Left renal pelvis (tissue), 4 donors: Measurements from ENCODE around the gene MRTFA. TPM values are rescaled to one million over a fixed set of nuclear protein-coding genes. Genes with fewer than 3 reads are reported as not detected.
"Not testable (repeated sequence)": the region's sequence is repeated elsewhere in the genome, so short reads cannot be mapped to it uniquely, and the experiment has no call there.

Source experiments
- DNase-seq, 4 donors: peaks; one replicate each; pipeline ENCODE4 v3.0.0-alpha.2; 2013; ENCODE audit warnings: low read depth in 4 of 4, low spot score in 3 of 4
- polyA plus RNA-seq, 4 donors: library from polyadenylated mRNA; unstranded; fragments of 120-200 nt; gene quantifications; one replicate each; pipeline ENCODE4 v1.2.1, GENCODE V29; 2013; ENCODE audit not compliant: insufficient read length in 4 of 4

The MRTFA gene
- polyA plus RNA-seq, 4 donors = 20.2 to 31.3 (median 22.6) TPM

DNA sequence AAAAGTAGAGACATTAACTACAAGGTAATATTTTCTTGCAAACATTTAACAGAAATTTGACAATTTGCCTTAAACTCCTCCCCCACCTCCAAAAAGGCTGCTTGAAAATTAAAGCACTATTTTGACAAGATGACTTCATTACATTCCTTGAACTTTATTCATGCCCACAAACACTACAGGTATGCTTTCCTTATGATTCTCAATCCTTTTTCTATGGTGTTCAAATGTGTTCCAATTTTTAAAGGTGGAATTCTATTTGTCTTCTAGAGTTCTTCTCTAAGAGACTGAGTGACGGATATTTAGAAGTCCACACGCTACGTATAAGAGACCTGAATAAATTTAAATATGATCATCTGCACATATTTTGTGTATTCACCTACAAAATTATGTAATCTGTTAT, 69.4 kb downstream of the MRTFA start:
- DNase-seq = no peak

DNA sequence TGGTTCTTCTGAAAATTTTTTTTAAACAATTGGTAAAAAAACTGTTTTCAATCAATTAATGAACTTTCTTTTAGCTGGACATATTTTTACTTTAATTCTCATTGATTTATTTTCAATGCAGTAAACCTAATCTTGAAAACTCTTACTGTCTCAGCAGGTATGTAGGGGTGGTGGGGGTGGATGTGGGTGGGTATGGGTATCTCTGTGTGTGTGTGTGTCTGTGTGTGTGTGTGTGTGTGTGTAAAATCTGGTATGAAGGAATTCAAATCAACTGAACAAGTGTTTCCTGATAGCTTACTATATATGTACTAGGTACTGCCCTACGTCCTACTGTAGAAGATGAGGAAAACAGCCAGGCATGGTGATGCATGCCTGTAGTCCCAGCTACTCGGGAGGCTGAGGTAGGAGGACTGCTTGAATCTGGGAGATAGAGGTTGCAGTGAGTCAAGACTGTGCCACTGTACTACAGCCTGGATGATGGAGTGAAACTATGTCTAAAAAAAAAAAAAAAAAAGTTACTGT, 75.5 kb downstream of the MRTFA start:
- no peak for DNase-seq

DNA sequence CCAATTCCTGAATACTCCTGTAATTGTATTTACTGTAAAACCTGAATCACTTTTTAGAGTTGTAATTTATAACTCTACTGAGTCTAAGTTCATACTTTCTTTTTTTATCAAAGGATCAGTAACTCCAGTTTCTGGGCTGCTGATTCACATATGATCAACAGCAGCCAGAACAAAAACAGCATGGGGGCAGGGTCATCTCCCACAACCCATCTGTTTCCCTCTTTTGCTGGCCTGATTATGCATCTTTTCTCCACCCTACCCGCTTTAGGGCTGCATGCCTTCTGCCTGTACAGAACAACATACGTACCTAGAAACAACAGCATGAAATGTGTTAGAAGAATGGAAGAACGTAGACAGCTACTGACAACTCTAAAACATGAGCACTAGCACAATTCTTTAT, 76.0 kb downstream of the MRTFA start:
- no peak for DNase-seq

DNA sequence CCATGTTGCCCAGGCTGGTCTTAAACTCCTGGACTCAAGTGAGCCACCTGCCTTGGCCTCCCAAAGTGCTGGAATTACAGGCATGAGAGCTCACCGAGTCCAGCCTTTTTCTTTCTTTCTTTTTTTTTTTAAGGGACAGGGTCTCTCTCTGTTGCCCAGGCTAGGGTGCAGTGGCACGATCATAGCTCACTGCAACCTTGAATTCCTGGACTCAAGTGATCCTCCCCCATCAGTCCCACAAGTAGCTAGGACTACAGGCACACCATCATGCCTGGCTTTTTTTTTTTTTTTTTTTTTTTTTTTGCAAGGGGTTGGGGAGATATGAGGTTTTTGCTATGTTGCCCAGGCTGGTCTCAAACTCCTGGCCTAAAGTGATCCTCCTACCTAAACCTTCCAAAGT, 78.5 kb downstream of the MRTFA start:
- no peak for DNase-seq

DNA sequence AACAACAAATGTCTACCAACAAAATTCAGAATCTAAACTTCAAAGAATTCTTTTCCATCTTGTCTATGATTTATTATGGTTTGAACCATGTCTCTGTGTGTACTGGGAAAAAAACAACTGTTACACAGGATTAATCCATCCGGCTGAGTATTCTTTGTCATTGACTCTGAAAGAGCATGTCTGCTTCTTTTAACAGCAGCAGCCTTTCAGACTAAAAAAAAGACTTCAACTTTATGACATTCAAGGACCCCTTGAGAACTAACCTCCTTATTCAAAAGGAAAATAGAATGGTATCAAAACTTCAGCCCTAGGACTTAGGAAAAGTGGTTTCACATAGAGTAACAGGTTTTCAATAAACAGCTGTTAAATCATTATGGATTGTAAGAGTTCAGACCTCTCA, 79.9 kb downstream of the MRTFA start:
- DNase-seq = no peak

DNA sequence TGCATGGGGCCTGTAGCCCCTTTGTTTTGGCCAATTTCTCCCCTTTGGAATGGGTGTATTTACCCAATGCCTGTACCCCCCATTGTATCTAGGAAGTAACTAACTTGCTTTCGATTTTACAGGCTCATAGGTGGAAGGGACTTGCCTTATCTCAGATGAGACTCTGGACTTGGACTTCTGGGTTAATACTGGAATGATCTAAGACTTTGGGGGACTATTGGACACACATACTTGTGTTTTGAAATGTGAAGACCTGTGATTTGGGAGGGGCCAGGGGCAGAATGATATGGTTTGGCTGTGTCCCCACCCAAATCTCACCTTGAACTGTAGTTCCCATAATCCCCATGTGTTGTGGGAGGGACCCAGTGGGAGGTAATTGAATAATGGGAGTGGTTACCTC, 82.5 kb downstream of the MRTFA start:
- DNase-seq = not testable (repeated sequence)

DNA sequence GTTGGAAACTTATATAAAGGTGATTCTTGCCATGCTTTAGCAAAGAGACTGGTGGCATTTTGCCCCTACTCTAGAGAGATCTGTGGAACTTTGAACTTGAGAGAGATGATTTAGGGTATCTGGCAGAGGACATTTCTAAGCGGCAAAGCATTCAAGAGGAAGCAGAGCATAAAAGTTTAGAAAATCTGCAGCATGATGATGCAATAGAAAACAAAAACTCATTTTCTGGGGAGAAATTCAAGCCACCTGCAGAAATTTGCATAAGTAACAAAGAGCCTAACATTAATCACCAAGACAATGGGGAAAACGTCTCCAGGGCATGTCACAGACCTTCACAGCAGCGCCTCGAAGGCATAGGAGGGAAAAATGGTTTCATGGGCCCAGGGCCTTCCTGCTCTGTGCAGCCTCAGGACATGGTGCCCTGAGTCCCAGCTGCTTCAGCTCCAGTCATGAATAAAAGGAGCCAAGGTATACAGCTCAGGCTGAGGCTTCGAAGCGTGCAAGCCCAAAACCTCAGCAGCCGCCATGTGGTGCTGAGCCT, 83.4 kb downstream of the MRTFA start:
- DNase-seq = no peak

DNA sequence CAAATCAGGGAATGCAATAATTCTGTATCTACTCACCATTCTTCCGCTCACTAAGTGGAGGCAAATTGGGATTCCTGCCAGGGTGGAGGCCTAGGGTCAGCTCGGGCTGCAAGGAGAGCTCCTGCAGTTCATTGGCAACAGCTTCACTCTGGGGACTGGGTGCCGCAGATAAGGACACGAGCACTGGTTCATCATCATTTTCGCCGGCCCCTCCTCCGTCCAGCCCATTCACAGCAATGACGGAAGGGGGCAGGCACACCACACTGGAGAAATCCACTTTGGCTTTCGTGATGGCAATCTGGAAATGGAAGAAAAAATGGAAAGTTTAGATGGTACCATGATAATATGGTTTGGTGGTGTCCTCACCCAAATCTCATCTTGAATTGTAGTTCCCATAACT, 84.4 kb downstream of the MRTFA start:
- no peak for DNase-seq

DNA sequence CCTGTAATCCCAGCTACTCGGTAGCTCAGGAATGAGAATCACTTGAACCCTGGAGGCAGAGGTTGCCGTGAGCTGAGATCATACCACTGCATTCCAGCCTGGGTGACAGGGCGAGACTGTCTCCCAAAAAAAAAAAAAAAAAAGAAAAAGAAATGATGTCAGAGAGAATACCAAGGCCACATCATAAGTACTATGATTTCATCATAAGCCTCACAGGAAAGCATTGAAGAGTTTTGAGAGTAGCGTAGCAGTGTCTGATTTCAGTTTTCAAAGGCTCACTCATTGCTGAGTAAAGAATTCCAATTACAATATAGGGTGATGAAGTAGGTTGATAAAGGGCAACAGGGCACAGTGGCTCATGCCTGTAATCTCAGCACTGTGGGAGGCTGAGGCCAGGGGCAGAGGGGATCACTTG, 88.8 kb downstream of the MRTFA start:
- no peak for DNase-seq

DNA sequence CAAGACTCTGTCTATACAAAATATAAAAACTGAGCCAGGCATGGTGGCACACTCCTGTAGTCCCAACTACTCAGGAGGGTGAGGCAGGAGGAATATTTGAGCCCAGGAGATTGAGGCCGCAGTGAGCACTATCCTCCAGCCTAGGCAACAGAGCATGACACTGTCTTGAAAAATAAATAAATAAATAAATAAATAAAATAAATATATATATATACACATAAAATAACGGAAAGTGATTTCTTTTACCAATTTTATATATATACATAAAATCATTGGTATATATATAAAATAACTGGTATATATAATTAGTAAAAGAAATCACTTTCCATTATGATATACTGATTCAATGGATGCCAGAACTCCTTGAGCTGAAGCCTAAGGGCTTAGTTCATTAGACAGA, 91.8 kb downstream of the MRTFA start:
- no peak for DNase-seq

DNA sequence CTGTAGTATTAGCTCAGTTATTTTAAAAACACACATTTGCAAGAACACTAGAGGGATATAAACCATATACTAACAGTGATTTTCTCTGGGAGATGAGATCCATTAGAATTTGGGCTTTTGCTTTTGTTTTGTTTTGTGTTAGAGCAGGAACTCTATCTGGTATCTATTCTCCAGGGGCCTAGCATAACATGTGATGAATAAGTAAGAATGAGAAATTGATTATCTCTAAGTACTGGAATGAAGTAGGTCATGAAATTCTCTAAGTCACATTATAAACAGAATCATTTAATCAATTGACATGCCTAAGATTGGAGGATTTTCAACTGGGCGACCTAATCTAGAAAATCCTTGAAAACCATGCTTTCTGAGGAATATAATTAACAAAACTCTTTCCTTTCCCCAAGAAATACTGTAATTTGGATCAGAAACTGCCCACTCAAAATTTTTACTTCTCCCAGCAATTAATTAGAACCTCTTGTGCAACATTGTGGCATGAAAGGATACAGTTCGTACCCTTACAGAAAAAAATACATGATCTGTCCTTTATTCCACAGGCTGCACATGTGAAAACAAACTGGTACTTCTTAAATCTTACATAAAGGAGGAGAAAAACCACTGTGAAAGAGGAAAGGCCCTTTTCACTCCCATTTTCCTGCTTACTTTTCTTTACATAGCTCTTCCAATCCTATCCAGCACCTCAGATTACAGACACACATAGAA, 93.5 kb downstream of the MRTFA start:
- DNase-seq = no peak

DNA sequence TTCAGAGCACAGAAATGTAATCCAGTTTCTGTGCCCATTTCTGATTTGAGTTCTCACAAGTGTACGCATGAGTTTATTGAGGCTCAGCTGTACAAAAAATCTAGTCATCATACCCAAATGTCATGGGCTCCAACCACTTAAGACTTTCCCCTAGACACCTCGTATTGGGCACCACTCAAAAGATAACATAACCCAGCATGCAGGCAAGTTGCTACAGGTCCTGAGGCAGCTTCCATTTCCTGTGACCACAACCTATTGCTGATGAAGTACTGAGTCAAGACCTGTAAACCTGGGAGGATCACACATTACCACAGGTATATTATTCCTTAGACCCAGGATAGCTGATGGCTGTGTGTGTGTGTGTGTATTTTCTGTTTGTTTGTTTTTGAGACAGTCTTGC, 95.2 kb downstream of the MRTFA start:
- no peak for DNase-seq

DNA sequence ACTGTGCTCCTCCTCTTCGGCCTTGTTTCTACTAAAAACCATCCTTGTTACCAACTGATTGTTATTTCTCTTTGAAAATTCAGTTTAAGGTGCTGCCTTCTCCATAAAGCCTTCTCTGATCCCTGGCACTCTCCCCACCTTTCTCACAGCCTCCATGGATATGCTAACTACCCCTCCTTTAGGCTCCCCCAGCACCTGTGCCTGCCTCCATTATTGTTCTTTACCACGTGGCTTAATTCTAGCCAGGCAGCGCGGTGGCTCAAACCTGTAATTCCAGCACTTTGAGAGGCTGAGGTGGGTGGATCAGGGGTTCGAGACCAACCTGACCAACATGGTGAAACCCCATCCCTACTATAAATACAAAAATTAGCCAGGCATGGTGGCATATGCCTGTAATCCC, 96.3 kb downstream of the MRTFA start:
- no peak for DNase-seq

DNA sequence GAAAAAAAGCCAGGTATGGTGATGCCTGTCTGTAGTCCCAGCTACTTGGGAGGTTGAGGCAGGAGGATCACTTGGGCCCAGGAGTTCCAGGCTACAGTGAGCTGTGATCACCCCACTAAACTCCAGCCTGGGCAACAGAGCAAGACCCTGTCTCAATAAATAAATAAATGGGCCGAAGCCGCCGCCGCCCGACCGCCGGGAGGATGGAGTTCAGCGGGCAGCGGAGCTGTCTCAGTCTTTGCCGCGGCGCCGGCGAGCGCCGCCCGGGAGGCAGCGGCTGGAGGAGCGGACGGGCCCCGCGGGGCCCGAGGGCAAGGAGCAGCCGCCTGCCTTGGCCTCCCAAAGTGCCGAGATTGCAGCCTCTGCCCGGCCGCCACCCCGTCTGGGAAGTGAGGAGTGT, 100.4 kb downstream of the MRTFA start:
- not testable (repeated sequence) for DNase-seq

DNA sequence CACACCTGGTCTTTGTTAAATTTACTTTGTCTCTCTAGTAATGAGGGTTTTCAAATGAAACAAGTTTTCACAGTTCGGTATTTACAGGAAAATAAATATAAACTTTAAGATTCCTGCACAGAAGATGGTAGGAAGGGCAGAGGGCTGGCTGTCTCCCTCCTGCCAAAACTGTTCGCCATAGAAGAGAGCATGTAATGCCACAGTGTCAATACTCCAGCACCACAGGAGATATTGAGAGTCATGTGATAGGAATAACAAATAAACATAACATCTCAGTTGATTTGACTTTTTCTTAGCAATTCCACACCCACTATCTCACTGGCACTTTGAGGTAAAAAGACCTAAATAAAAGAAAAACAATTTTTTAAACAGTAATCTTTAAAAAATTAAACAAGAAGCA, 100.9 kb downstream of the MRTFA start:
- DNase-seq = no peak

DNA sequence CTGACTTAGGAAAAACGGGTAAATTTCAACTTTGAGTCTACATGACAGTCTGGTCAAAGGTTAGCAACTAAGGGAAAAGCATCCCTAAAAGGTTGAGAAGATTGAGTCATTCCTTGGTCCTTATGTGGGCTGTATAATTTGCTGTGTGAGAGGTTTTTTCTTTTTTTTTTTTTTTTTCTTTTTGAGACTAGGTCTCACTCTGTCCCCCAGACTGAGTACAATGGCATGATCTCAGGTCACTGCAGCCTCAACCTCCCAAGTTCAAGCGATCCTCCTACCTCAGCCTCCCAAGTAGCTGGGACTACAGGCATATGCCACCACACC, 101.4 kb downstream of the MRTFA start:
- no peak for DNase-seq

DNA sequence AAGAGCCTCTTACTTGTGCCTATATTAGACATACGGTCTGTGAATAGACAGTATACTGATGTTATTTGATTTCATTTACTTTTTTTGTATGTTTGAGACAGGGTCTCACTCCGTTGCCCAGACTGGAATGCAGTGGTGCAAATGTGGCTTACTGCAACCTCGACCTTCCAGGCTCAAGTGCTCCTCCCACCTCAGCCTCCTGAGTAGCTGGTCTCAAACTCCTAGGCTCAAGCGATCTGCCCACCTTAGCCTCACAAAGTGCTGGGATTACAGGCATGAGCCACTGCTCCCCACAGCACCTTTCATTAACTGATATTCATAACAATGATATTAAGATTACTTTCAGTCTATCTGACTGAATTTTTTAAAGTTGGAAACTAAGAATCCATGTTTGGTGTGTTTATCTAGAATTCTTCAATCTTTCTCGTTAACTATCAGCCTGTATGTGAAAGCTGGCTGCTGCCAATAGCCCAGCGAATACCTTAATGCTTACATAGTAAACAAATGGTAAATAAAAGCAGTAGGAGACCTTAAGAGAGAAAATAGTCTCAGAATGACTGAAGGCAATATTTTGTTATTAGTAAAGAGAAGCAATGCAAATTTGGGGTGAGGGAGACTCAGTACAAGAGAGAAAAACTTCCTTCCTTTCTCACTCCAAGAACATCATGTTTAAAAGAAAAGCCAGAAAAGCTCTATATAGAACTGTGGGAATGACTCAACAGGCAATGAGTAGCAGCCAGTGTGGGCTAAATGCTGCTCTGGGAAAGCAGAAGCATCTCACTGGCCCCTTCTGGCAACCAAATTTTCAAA, 101.9 kb downstream of the MRTFA start:
- DNase-seq = no peak

DNA sequence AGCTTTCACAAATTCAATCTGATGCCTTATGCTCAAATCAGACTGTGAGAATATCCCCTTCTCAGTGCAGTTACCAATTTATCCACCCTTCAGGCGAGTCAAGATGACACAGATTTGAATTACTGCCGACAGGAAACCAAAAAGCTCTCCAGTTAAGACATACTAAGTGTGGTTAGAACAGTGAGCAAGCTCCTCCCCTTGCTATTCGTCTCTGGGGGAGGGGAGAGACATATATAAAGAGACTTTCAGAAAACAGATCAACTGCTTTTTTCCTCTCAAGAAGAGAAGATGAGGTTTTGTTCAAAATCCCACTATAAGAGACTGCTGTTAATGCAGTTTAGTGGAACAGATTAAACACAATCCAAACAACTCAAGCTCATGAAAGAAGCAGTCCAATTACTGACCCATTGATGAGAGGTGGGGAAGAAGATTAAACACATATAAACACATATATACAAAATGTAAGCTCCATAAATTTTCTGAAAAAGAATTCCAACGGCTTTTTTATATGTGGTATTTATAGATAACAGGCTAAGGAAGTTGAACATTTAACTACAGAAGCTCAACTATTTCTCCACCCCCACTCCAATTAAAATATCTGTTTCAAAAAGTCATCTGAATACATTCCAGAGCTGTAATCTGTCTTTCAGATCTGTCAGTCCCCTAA, 102.7 kb downstream of the MRTFA start:
- DNase-seq = no peak

DNA sequence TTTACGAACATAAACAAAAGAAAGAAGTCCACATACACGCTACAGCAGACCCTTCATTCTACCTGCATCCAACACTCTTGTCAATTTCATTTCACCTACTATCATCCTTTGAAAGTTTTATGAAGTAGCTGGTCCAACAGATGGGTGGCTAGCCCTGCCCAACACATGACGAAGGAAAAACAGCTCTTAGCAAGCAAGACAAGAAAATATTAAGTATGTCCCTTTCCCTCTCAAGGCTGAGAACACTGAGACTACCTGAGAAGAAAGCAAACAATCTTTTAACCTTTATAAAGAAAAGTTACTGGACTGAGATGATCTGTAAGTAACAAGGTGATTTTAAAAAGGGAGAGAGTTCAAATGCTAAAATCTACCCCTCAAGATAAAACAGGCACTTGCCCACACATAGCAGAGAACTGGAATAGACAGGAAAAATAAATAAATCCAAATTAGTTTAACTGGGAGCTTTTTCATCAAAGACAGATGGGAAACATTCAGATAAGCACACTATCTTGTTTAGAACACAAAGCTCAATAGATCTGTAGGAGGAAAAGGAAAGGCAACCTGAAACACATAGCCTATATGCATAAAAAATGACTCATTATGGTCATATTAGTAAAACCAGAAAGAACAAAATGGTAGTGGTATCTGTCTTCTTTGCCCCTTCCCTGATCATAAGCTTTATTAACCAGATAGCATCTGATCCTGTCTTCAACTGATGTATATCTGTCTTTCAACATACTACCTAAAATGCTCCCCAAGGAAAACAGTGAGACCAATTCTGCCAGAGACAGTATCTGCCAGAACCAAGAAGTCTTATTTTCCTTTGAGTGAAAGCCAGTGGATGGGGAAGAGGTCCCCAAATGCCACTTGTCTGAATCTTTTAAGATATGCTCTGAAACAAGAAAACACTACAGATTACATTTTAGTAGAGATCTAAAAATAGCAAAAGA, 104.3 kb downstream of the MRTFA start:
- no peak for DNase-seq

DNA sequence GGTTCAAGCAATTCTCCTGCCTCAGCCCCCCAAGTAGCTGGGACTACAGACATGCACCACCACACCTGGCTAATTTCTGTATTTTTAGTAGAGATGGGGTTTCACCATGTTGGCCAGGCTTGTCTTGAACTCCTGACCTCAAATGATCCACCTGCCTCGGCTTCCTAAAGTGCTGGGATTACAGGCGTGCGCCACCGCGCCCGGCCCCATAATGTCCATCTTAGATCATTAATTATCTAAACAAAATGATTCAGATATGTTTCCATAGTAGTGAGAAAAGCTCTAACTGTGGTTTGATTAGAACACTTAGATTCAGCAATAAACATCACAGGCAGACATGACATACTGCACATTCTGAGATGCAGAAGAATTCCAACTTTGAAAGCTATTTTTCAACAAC, 106.1 kb downstream of the MRTFA start:
- DNase-seq = not testable (repeated sequence)
